HUDEP-2 (cell line): Measurements from ENCODE around the gene SUGCT.

Experiments
- DNase-seq, 76 experiments: peaks; one replicate each; lab custom pipeline; 2025; ENCODE audit not compliant: unreplicated experiment in 76 of 76; lab: John Stamatoyannopoulos, UW

Gene SUGCT

DNA sequence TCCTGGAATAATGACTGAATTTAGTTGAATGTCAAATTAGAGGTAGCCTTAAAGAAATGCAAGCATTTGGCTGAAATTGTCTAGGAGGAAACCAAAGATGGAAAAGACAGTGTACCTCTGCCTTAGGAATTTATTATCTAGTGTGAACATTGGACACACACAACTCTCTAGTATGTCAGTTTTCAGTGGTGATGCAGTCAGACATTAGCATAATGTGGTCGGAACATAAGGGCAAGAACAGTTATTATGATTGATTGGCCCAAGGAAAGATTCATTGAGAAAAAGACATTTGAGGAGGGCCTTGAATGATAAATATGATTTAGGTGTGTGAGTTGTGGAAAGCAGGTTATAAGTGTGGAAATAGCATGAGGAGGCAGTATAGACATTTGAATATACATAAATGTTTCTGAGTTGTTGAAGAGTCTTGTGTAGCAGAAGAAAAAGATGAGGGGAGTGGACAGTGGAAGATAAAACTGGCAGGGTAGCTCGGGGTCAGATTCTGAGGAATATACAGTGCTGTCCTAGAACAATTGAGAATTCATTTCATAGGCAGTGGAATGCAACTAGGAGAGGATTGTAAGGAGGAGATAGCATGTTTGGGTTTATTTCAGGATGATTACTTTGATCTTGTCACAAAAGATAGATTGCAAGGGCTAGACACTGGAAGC lies 414.7 kb downstream of the SUGCT start:
- no peak for DNase-seq

DNA sequence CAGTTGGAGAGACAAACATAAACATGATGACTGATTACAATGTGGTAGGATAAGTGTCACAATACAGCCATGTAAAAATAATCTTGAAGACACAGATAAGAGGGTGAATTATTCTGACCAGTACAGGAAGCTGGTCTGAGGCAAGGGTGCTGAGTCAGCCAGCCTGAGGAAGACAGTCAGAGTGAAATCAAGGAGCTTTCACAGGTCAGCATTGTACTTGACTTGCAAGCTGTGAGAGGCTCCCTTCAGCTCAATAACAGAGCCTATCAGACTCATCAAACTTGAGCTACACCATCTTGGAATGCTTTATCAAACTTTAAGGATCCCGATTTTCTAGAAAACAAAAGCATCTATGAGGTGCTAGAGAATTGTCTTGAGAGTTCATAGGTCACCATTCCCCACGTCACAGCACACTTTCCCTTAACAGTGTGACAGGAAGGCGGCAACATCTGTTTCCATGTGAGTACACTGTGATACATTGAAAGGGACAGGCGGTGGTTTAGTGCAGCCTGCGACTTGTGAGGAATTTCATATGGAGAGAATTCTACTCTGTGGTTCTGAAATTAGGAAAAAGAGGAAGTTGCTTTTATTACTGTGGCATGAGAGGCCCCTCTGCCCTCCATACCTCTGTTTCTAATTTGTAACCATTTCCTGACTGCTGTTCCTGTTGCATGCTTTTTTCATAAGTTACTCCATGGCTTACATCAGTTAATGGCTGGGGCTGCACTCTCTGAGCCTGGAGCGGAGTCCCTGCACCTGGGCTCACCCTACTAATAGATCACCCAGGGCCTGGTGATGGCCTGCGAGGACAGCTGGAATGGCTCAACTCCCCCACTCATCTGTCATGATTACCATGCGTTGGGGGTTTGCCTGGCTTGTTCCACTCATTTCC lies 417.1 kb downstream of the SUGCT start:
- DNase-seq, result peak in 31 of 76 experiments; percentile 1 to 55 (median 11)

DNA sequence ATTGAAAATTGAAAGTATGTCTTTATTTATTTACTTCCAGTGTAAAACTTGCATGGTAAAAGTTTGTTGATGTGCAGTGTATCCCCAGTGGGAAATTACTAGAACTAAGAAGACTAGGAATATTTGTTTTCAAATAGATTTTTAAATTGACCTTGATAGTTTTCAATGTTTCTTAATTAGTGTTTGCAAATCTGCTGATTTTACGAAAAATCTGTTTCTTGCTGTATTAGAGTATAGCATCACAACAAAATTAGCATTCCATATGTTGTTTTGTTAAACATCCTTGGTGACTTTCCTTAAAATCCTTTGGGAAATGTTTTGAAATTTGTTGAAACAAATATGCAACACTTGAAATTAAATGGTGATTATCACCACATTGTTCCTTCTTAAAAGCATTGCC lies 425.9 kb downstream of the SUGCT start:
- DNase-seq, result no peak

DNA sequence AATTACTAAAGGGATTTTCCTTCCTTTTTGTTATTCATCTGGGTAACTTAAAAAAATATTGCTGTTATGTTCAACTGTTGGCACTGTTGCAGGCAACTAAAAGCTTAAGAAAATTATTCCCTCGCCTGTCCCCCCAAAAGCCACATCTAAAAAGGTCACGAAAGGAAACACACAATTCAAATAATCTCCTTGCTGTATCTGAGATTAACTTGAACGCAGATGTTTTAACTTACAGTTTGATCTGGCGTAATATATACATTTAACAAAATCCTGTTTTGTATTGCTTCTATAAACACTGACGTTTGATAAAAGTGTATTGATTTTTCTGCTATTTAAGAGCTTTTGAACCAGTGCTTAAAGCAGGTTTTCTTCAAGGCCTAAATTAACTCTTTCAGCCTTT lies 432.1 kb downstream of the SUGCT start:
- no peak for DNase-seq

DNA sequence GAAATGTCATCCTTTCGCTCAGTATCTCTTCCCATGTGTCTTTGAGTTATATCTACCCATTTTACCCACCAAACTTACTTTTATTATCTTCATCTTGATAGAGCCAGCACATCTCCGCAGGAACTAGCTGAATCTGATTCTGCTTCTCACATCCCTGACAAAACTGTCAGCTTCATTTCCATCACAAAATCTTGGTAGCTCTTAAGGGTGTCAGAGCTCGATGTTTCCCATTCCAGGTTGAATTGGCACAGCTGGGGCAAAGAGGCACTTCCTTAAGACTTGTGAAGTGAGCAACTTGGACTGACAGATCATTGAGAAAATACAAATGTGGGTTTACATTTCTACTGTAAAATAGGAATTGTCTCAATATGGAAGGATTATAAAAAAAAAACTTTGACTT lies 434.5 kb downstream of the SUGCT start:
- DNase-seq, result no peak

DNA sequence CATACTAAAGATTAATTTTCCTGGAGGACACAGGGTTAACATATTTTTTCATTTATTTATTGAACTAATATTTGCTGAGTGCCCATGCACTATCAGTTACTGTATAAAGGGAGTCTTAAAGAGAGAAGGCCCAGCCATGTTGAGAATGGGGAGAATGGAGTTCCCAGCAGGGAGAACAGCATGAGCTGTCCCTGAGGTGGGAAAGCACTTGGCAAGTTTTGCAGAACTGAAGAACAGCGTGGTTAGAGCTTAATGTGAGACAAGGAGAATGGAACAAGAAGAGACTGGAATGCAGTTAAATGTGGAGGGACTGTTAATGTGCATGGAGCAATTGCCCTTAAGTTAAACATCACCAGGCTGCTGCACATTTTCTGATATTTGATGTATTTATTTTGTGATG lies 435.4 kb downstream of the SUGCT start:
- DNase-seq, result no peak

DNA sequence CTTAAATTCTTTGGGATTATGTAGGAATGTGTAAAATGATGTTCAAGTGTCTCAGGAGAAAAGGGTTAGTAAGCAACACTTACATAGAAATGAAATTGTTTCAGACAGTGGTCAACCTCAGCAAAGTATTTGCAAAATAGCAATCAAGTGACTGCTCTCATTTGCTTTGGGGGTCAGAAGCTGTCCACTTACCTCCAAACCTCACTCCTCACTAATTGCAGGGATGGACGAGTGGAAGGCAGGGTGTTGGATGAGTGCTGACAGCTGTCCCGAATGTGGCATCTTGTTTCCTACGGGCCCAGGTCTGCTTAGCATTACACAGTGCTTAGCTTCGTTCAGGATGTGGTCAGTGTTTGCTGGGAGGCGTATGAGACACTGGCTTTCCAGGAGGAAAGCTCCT lies 437.0 kb downstream of the SUGCT start:
- DNase-seq, result no peak

DNA sequence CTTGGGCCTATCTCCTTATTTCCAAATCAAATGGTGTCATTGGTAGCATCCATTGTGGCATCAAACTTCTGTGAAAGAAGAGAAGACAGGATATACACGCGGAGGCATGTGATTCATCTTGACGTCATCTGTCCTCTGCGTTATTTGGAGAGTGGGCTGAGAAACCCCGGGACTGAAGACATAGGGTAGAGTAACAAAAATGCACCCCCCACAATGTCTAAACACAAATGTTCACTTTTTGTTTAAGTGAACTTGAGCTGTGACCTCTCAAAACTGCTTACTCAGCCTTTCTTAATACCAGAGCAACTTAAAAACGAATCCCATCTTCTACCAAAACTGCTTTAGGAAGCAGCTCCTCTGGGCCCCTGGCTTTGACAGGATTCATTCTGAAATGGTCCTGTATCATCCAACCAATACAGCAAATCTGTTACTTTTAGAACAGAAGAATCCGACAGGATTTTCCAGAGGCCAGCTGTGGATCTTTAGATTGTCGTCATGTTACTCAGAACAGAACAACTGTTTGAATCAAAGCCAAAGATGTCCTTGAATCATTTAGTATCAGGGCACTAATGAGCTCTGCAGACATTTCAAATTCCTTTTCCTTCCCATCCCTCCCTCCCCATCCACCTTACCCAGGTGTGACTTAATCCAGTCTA lies 438.1 kb downstream of the SUGCT start:
- no peak for DNase-seq

DNA sequence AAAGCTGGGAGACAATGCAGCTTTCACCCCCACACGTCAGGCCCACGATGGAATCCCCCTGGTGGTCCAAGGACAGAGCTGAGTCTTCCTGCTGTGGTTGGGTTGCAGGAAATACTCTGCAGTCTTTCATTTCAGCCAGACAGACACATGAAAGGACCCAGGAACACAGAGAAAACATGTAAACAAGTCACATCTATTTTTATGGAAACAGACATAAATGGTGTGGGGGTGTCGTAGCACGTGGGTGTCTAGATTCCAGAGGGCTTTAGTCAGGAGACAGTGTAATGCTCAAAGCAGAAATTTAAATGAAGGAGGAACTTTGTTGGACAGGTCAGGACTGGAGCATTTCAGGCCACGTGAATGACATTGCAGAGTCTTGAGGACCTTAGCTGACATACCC lies 444.6 kb downstream of the SUGCT start:
- DNase-seq, result no peak

DNA sequence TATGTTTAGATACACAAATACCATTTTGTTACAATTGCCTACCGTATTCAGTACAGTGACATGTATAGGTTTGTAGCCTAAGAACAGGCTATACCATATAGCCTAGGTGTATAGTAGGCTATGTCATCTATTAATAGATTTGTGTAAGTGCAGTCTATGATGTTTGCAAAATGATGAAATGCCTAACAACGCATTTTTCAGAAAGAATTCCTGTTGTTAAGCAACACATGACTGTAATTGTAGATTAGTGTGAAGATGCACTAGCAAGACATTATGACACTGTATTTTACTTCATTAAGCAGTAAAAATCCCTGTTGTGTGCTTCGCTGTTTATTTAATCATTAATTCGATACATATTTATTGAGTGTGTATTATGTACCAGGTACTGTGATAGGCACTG lies 446.0 kb downstream of the SUGCT start:
- DNase-seq, result no peak

DNA sequence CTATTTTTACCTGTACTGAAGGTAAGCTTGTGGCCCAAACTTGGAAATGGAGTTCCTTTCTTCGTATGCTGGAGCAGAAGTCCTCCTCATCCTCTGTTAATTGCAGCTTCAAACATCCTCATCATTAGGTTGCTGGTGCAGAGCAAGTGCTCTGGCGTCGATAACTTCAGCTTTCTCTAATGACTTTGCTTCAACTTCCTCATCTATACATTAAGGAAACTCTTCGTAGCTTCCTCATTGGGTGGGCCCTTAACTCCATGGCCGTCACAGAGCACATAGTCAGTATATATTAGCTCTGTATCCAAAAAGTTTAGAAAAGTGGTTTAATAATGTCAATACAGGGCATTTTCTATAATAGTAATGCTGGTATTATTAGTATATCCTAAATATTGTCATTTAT lies 447.7 kb downstream of the SUGCT start:
- DNase-seq, result no peak

DNA sequence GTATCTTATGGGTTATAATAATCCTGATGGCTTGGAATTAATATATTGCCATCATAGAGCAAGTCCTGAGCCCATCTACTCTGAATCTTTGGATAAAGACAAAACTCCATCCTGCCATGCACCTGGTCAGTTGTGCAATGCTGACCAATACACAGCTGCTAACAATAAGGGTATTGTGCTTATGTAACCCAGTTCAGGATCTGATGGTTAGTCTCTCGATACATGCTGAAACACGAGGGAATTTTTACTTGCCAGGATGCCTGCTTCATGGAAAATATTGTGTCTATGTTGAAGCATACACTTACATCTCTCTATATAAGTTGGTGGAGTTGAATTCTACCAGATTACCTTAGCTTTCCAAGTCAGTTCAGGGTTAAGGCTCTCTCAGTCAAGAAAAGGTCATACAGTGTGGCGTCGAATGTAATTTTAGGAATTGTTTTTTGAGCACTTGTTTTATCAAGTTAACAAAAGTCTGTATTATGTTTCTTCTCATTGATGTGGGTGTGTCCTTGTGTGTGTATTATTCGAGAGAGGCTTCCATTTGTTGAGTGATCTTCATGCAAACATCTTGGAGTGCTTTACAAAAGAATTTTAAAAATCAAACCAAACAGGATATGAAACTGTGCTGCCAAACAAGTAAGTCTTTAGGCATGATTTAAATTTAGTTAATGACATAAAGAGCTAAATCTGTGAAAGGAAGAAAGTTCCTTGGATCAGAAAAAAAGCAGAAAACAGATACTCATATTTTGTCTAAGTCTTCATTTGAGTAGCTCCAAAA lies 449.1 kb downstream of the SUGCT start:
- DNase-seq, result no peak

DNA sequence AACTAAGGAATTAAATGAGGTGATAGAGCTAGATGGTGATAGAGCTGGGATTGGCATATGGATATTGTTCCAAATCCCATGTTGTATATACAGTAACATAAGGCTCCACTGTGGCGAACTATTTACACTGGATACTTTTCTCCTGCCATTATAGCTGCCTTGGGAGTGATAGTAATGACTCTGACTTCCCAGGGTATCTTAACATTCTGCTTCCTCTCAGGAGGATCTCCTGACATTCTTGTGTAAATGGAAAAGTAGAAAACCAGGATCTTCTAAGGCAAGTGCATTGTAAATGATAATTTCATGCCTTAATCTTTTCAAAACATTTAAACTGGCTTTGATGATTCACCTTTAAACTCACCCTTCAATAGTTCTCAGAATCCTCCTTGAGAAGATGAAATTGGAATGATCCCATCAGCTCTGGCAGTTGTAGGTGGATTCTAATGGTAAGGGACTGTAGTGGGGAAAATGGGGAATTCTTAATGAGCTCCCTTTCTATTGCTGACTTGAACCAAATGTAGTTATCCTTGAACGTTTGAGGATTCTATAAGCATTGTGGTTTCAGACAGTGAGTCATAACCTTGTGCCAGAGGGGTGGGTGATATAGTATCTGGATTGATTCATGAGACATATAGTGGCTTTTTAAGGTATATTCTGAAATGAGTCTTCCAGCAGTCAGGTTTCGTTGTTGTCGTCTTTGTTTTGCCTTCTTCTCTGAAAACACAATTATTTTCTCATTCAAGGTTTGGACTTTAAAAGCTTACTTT lies 450.0 kb downstream of the SUGCT start:
- no peak for DNase-seq

DNA sequence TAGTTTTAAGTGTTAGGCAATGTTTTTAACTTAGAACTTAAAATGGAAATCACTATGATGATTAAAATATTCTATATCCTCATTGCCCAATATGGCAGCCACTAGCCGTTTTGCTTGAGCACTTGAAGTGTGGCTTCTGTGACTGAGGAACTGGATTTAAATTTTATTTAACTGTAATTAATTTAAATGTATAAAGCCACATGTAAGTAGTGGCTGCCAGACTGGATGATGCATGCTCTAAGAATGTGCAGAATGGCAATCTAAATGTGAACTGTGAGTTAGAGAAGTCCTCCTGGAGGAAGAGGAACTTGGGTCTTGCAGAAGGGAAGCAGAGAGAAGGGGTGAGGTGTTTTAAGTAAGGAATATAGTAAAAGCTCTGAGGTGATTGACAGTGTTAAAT lies 451.4 kb downstream of the SUGCT start:
- no peak for DNase-seq

DNA sequence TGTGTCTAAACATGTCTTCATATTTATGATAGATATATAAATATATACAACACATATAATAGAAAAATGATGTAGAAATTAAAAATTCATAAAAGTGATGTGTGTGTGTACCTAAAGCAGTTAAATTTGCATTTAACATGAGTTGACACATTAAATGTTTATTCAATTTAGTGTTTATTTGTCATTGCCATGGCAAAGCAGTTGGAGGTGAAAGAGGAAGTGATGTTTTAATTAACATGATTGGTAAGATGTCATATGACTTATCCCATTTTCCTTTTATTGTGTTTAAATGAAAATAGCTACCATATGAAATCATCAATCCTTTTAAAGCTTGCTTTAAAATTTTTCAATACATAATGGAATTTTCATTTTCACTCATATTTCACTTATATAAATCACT lies 452.6 kb downstream of the SUGCT start:
- no peak for DNase-seq

DNA sequence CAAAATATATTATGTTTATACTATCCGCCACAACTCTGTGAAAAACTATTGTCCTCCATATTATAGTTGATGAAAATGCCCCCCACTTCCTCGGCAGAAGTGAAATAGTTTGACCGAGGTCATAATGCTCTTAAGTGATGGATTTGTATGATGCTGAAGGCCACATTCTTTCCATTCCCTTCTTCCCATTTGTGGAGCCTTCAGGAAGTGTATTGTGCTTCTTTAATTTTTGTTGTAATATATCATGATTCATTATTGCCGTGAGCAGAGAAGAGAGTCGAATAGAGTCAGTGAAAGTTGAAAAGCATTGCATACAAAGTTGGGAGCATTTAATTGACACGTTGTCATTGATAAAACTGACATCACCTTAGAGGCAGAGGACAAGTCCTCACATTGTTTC lies 460.3 kb downstream of the SUGCT start:
- no peak for DNase-seq

DNA sequence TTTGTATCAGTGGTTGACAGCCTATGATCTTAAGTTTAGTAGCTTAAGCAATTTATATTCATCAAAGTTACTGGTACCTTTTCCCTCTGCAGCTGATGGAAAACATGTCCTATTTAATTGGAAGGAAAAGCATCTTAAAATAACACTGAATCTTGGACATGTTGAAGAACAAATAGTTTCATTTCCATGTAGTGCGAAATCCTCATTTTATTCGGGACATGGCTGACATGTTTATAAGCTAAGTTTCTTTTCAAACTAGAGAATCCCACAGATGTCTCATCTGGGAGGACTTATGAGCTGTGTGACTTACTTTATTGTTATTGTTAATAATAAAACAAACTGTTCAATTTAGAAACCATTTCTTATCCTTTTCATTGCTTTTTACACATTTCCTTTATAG lies 461.0 kb downstream of the SUGCT start:
- no peak for DNase-seq

DNA sequence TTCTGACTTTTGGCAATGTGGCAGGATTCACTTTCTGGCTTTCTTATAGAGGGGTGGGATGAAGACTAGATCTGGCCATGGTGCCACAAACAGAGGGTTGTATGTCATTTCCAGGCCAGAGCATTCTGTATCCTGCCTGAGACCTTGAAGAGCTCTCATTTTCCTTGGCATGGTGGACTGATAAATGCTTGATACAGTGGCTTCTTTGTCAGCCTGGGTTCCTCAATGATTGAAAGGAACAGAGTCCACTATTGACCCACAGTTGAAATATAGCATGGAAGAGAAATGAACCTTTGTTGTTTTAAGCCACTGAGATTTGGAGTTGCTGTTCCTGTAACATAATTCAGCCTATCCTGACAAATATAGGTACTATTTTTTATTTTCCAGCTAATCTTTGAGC lies 462.7 kb downstream of the SUGCT start:
- DNase-seq, result no peak

DNA sequence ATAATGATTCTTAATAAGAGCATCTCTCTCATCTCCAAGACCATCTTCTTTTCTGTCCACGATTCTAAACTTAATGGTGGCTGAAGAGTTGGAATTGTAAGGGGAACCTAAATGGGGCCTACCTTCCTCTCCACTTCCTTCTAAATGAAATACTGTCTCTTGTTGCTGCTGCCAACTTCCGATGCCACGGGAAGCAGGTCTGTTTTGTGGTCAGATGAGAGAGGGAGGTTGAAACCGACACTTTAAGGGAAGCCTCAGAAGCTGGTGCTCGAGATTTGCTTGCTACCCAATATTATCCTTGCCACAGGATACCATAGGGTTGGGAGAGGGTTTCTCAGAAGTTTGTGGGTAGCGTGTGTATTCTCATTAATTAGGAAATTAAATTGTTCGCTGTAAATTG lies 464.1 kb downstream of the SUGCT start:
- DNase-seq, result no peak

DNA sequence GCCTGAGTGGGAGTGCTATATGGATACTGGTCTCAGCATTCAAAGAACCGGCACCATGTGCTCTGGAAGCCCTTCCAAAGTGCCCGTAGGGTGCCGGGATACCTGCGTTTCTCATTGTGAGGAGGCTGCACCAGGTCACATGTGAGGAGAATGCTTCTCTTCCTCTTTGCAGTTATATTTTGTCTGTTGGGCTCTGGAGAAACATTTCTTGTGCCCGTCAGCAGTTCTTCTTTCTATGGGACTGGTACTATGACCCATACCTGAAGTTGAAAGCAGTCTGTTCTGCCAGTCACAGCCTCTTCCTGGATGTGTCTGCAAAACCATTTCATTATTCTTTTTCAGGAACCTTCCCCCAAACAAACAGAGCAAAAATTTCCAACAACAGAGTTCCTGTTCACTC lies 465.0 kb downstream of the SUGCT start:
- DNase-seq, result no peak
